ENCODE data around the gene CDIPT. TPM values are rescaled to one million over a fixed set of nuclear protein-coding genes. Genes with fewer than 3 reads are reported as not detected.
A peak's percentile ranks its signal among the peaks of the same experiment; 100 is the strongest.

Gene CDIPT
- total and polyA plus RNA-seq, 2 of the 13 experiments (the other 11 are each of a cell fraction or from before 2014, with no cell fraction given) = 54.9 to 97.5 TPM

DNA sequence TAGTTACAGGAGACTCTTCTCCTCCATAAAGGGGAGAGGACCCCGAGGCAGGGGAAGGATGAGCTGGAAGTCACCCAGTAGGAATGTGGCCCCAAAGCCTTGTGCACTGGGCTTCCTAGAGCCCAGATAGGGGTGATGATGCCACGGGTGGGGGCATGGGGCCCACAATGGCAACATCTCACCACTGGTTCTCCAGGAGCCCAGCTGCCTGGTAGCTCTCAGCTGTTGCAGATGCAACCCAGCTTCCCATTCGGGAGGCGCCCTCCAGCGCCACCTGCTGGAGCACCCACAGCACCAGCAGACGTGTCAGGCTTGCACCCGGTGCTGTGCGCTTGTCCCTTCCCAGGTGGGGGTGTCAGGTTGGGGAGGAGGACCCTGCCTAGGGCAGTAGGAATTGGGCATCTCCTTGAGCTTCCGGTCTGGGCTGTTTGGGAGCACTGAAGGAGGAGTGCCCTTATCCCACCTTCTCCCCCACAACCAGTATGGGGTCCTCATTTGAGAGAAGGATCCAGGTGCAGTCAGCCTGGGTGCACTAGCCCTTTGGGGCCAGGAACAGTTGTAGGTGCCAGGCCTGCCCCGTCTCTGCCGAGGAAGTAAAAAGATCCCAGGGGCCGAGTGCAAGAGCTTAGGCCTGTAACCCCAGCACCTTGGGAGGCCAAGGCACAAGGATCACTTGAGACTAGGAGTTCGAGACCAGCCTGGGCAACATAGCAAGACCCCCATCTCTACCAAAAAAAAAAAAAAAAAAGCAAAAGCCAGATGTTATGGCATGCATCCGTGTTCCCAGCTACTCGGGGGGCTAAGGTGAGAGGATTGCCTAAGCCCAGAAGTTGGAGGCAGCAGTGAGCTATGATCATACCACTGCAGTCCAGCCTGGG lies 14.4 kb downstream of the CDIPT start (continued):
- no peak for TF ChIP-seq ZNF562 (CRISPR knock-in tag; IDR thresholded peaks at IDR 0.05; ENCODE audit: borderline replicate concordance)
- TF ChIP-seq SMAD3 (CRISPR knock-in tag; IDR thresholded peaks at IDR 0.05) = 0 out of 2 replicates have a peak, but pooled peaks have one; percentile 63
- TF ChIP-seq, protein P1, sequence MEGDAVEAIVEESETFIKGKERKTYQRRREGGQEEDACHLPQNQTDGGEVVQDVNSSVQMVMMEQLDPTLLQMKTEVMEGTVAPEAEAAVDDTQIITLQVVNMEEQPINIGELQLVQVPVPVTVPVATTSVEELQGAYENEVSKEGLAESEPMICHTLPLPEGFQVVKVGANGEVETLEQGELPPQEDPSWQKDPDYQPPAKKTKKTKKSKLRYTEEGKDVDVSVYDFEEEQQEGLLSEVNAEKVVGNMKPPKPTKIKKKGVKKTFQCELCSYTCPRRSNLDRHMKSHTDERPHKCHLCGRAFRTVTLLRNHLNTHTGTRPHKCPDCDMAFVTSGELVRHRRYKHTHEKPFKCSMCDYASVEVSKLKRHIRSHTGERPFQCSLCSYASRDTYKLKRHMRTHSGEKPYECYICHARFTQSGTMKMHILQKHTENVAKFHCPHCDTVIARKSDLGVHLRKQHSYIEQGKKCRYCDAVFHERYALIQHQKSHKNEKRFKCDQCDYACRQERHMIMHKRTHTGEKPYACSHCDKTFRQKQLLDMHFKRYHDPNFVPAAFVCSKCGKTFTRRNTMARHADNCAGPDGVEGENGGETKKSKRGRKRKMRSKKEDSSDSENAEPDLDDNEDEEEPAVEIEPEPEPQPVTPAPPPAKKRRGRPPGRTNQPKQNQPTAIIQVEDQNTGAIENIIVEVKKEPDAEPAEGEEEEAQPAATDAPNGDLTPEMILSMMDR (CRISPR knock-in tag; IDR thresholded peaks at IDR 0.05) = peak; percentile 99
- TF ChIP-seq, protein P2, sequence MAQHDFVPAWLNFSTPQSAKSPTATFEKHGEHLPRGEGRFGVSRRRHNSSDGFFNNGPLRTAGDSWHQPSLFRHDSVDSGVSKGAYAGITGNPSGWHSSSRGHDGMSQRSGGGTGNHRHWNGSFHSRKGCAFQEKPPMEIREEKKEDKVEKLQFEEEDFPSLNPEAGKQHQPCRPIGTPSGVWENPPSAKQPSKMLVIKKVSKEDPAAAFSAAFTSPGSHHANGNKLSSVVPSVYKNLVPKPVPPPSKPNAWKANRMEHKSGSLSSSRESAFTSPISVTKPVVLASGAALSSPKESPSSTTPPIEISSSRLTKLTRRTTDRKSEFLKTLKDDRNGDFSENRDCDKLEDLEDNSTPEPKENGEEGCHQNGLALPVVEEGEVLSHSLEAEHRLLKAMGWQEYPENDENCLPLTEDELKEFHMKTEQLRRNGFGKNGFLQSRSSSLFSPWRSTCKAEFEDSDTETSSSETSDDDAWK (CRISPR knock-in tag; IDR thresholded peaks at IDR 0.05) = no peak
- TF ChIP-seq TBX2 (CRISPR knock-in tag; IDR thresholded peaks at IDR 0.05; ENCODE audit: borderline replicate concordance) = peak; percentile 54; the same call in 1 of the 2 replicates
- TF ChIP-seq, protein P3, sequence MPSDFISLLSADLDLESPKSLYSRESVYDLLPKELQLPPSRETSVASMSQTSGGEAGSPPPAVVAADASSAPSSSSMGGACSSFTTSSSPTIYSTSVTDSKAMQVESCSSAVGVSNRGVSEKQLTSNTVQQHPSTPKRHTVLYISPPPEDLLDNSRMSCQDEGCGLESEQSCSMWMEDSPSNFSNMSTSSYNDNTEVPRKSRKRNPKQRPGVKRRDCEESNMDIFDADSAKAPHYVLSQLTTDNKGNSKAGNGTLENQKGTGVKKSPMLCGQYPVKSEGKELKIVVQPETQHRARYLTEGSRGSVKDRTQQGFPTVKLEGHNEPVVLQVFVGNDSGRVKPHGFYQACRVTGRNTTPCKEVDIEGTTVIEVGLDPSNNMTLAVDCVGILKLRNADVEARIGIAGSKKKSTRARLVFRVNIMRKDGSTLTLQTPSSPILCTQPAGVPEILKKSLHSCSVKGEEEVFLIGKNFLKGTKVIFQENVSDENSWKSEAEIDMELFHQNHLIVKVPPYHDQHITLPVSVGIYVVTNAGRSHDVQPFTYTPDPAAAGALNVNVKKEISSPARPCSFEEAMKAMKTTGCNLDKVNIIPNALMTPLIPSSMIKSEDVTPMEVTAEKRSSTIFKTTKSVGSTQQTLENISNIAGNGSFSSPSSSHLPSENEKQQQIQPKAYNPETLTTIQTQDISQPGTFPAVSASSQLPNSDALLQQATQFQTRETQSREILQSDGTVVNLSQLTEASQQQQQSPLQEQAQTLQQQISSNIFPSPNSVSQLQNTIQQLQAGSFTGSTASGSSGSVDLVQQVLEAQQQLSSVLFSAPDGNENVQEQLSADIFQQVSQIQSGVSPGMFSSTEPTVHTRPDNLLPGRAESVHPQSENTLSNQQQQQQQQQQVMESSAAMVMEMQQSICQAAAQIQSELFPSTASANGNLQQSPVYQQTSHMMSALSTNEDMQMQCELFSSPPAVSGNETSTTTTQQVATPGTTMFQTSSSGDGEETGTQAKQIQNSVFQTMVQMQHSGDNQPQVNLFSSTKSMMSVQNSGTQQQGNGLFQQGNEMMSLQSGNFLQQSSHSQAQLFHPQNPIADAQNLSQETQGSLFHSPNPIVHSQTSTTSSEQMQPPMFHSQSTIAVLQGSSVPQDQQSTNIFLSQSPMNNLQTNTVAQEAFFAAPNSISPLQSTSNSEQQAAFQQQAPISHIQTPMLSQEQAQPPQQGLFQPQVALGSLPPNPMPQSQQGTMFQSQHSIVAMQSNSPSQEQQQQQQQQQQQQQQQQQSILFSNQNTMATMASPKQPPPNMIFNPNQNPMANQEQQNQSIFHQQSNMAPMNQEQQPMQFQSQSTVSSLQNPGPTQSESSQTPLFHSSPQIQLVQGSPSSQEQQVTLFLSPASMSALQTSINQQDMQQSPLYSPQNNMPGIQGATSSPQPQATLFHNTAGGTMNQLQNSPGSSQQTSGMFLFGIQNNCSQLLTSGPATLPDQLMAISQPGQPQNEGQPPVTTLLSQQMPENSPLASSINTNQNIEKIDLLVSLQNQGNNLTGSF (CRISPR knock-in tag; IDR thresholded peaks at IDR 0.05) = no peak
- 0 out of 2 replicates have a peak, but pooled peaks have one; percentile 37 for TF ChIP-seq ZNF891 (CRISPR knock-in tag; IDR thresholded peaks at IDR 0.05)
- TF ChIP-seq ZNF737 (CRISPR knock-in tag; IDR thresholded peaks at IDR 0.05; ENCODE audit: borderline replicate concordance) = no peak
- TF ChIP-seq HNRNPUL1 (IDR thresholded peaks at IDR 0.05; ENCODE audit: low read depth, low read length) = no peak
- peak; percentile 40; the same call in 1 of the 2 replicates for TF ChIP-seq ZSCAN21 (CRISPR knock-in tag; IDR thresholded peaks at IDR 0.05; ENCODE audit: borderline replicate concordance)
- TF ChIP-seq, protein P4, sequence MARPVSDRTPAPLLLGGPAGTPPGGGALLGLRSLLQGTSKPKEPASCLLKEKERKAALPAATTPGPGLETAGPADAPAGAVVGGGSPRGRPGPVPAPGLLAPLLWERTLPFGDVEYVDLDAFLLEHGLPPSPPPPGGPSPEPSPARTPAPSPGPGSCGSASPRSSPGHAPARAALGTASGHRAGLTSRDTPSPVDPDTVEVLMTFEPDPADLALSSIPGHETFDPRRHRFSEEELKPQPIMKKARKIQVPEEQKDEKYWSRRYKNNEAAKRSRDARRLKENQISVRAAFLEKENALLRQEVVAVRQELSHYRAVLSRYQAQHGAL (CRISPR knock-in tag; IDR thresholded peaks at IDR 0.05; ENCODE audit: not compliant biosample characterization) = no peak
- TF ChIP-seq, protein P5, sequence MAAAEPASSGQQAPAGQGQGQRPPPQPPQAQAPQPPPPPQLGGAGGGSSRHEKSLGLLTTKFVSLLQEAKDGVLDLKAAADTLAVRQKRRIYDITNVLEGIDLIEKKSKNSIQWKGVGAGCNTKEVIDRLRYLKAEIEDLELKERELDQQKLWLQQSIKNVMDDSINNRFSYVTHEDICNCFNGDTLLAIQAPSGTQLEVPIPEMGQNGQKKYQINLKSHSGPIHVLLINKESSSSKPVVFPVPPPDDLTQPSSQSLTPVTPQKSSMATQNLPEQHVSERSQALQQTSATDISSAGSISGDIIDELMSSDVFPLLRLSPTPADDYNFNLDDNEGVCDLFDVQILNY (CRISPR knock-in tag; conservative IDR thresholded peaks at IDR 0.05) = no peak
- TF ChIP-seq, protein P6, sequence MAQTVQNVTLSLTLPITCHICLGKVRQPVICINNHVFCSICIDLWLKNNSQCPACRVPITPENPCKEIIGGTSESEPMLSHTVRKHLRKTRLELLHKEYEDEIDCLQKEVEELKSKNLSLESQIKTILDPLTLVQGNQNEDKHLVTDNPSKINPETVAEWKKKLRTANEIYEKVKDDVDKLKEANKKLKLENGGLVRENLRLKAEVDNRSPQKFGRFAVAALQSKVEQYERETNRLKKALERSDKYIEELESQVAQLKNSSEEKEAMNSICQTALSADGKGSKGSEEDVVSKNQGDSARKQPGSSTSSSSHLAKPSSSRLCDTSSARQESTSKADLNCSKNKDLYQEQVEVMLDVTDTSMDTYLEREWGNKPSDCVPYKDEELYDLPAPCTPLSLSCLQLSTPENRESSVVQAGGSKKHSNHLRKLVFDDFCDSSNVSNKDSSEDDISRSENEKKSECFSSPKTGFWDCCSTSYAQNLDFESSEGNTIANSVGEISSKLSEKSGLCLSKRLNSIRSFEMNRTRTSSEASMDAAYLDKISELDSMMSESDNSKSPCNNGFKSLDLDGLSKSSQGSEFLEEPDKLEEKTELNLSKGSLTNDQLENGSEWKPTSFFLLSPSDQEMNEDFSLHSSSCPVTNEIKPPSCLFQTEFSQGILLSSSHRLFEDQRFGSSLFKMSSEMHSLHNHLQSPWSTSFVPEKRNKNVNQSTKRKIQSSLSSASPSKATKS (CRISPR knock-in tag; IDR thresholded peaks at IDR 0.05) = no peak
- 0 out of 2 replicates have a peak, but pooled peaks have one; percentile 54 for TF ChIP-seq HDAC1 (CRISPR knock-in tag; IDR thresholded peaks at IDR 0.05)
- no peak for TF ChIP-seq NFIC (IDR thresholded peaks at IDR 0.05; ENCODE audit: low read length)
